ENCODE results near the gene SLC2A3.

GRCh38 chr12:7970475-7971252, 34.7 kb upstream of the SLC2A3 start:
- TF ChIP-seq CTCF (IDR thresholded peaks at IDR 0.05) (no peak), EP300 (IDR thresholded peaks at IDR 0.05) (peak; percentile 68), POLR2A (IDR thresholded peaks at IDR 0.05) (no peak)
